CD14-positive monocyte (primary cell): ENCODE measurements around the gene DBF4B. TPM values are rescaled to one million over a fixed set of nuclear protein-coding genes. Genes with fewer than 3 reads are reported as not detected.

Experiments
- DNase-seq, 3 donors: peaks; one replicate each; pipeline ENCODE4 v3.0.0-alpha.2; 2011 to 2022
- H2AFZ ChIP-seq: 2 replicates; pipeline ENCODE4 v1.6.0; 2012; ENCODE audit warnings: mild to moderate bottlenecking, low read depth, low read length, inconsistent platforms; ENCODE audit not compliant: insufficient read depth, poor library complexity, severe bottlenecking
- H3K27ac ChIP-seq, 2 donors: 1 replicate in 1 of 2; 2 replicates in 1 of 2; pipeline ENCODE4 v1.5.1; 2012 to 2013; ENCODE audit warnings: low read length in 2 of 2, control low read depth in 1 of 2, inconsistent platforms in 1 of 2, low read depth in 1 of 2, mild to moderate bottlenecking in 1 of 2
- H3K27me3 ChIP-seq, 2 donors: one replicate each; pipeline versions ENCODE4 v1.6.0 to v1.6.1; 2011 to 2013; ENCODE audit warnings: low read length in 2 of 2; ENCODE audit not compliant: control insufficient read depth in 2 of 2, insufficient read depth in 2 of 2
- H3K36me3 ChIP-seq, 2 donors: replicated peaks in 1 of 2; 1 replicate in 1 of 2; 2 replicates in 1 of 2; pipeline versions ENCODE4 v1.5.1 to v1.6.1; 2012 to 2013; ENCODE audit warnings: low read length in 2 of 2, control low read depth in 1 of 2, inconsistent platforms in 1 of 2, mild to moderate bottlenecking in 1 of 2; ENCODE audit not compliant: insufficient read depth in 2 of 2, control insufficient read depth in 1 of 2
- H3K4me1 ChIP-seq, 2 donors: 1 replicate in 1 of 2; 2 replicates in 1 of 2; pipeline versions ENCODE4 v1.5.1 to v1.6.1; 2012 to 2013; ENCODE audit warnings: low read length in 2 of 2, control low read depth in 1 of 2, inconsistent platforms in 1 of 2, mild to moderate bottlenecking in 1 of 2, moderate library complexity in 1 of 2; ENCODE audit not compliant: insufficient read depth in 2 of 2, control insufficient read depth in 1 of 2
- H3K4me2 ChIP-seq: replicated peaks from 2 replicates; pipeline ENCODE3; 2012; ENCODE audit warnings: low read length, moderate library complexity, mild to moderate bottlenecking; ENCODE audit not compliant: poor library complexity, severe bottlenecking; ENCODE audit errors: extremely low read depth
- H3K4me3 ChIP-seq, 3 experiments: fragments of 200-600 bp in 1 of 3; sonication (generic) in 1 of 3; replicated peaks in 1 of 3; 1 replicate in 2 of 3; 2 replicates in 1 of 3; pipeline ENCODE4 v1.5.1; 2011 to 2013; ENCODE audit warnings: low read length in 3 of 3, mild to moderate bottlenecking in 3 of 3, control low read depth in 2 of 3, low read depth in 2 of 3, inconsistent platforms in 1 of 3, moderate library complexity in 1 of 3
- H3K79me2 ChIP-seq: 2 replicates; pipeline ENCODE4 v1.6.0; 2012; ENCODE audit warnings: mild to moderate bottlenecking, control low read depth, inconsistent platforms, low read length, moderate library complexity; ENCODE audit not compliant: insufficient read depth
- H3K9ac ChIP-seq: 2 replicates; pipeline ENCODE4 v1.6.0; 2017; ENCODE audit warnings: low read length, mild to moderate bottlenecking; ENCODE audit not compliant: insufficient read depth, poor library complexity, severe bottlenecking
- H3K9me3 ChIP-seq, 2 donors: replicated peaks in 1 of 2; 1 replicate in 1 of 2; 2 replicates in 1 of 2; pipeline versions ENCODE4 v1.5.1 to v1.6.1; 2012 to 2013; ENCODE audit warnings: low read length in 2 of 2, control low read depth in 1 of 2; ENCODE audit not compliant: control insufficient read depth in 1 of 2, insufficient read depth in 1 of 2
- H4K20me1 ChIP-seq: 2 replicates; pipeline ENCODE4 v1.6.0; 2012; ENCODE audit warnings: mild to moderate bottlenecking, low read length, control low read depth, moderate library complexity; ENCODE audit not compliant: insufficient read depth
- H3K27ac Mint-ChIP-seq, 7 donors: one replicate each; pipeline ENCODE4 v1.8.0; 2020; ENCODE audit warnings: mild to moderate bottlenecking in 7 of 7, mixed read lengths in 7 of 7, moderate library complexity in 6 of 7, inconsistent platforms in 2 of 7
- H3K27me3 Mint-ChIP-seq, 3 donors: one replicate each; pipeline ENCODE4 v1.8.0; 2021 to 2022; ENCODE audit warnings: low read depth in 3 of 3, mild to moderate bottlenecking in 3 of 3, mixed read lengths in 3 of 3, moderate library complexity in 3 of 3, inconsistent platforms in 1 of 3
- H3K36me3 Mint-ChIP-seq, 2 donors: one replicate each; pipeline ENCODE4 v1.8.0; 2020; ENCODE audit warnings: mixed read lengths in 2 of 2, inconsistent platforms in 1 of 2, mild to moderate bottlenecking in 1 of 2
- H3K4me1 Mint-ChIP-seq: one replicate; pipeline ENCODE4 v1.8.0; 2020; ENCODE audit warnings: mild to moderate bottlenecking, mixed read lengths
- H3K4me3 Mint-ChIP-seq, 2 donors: one replicate each; pipeline ENCODE4 v1.8.0; 2020; ENCODE audit warnings: mild to moderate bottlenecking in 2 of 2, mixed read lengths in 2 of 2, moderate library complexity in 1 of 2
- H3K9me3 Mint-ChIP-seq, 7 donors: one replicate each; pipeline ENCODE4 v1.8.0; 2020 to 2022; ENCODE audit warnings: mixed read lengths in 7 of 7, mild to moderate bottlenecking in 6 of 7, moderate library complexity in 6 of 7, inconsistent platforms in 2 of 7
- WGBS: methylation state at CpG from one replicate; pipeline ENCODE4 v1.1.5; 2013; ENCODE audit warnings: missing lambda C conversion rate; ENCODE audit not compliant: insufficient coverage; 5-methylcytosine and 5-hydroxymethylcytosine counted together
- intact Hi-C, 2 donors: fragments of 100-400 bp; cut with micrococcal nuclease; formaldehyde crosslinking; loops; one replicate each; pipeline versions ENCODE4 v1.15.0 to v1.15.1; 2023
- polyA plus RNA-seq, 3 donors: library from polyadenylated mRNA; depleted of rRNA in 1 of 3; unstranded in 2 of 3; stranded (reverse) in 1 of 3; fragments of 300-500 nt in 2 of 3; fragments of >200 nt in 1 of 3; fragmentation: Illumina TruSeq in 2 of 3; gene quantifications; 1 replicate in 2 of 3; 2 replicates in 1 of 3; pipeline ENCODE4 v1.2.3, GENCODE V29; 2012 to 2021
- TF ChIP-seq, protein P1 (sequence below): fragments of 200-600 bp; IDR thresholded peaks from one replicate; pipeline ENCODE4 v1.8.0; 2022; ENCODE audit warnings: antibody characterized with exemption, mild to moderate bottlenecking

DBF4B gene
- polyA plus RNA-seq, 3 donors: 0.23 to 2.9 (median 0.34) TPM

DNA sequence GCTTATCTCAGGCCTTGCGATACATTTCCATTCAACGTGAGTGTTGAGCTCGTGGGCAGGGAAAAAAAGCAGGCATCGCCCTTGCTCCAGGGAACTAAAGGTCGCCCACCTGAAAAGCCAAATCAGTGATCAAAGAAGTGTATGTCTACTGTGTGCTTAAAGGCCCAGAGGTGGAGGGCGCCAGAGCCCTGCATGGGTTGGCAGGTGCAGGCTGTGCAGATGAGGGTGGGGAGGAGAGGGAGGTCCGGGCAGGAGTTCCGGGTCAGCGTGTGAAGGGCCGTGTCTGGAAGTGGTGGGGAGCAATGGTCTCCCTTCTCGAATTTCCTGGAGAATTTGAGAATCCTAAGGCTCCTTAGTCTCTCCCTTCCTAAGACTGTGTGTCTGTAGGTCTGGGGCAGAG lies 57.5 kb downstream of the DBF4B start:
- Histone ChIP-seq H3K9me3 (no peaks in the 10 kb centered on the region), H3K4me1 (peaks cover 3 to 6% of the 10 kb centered on the region in 2 donors), H3K4me3 (no peak overlapping the region), H3K79me2 (no peaks in the 10 kb centered on the region), H4K20me1 (no peaks in the 10 kb centered on the region), H2AFZ (no peak overlapping the region), H3K9ac (no peak overlapping the region), H3K36me3 (no peaks in the 10 kb centered on the region), H3K4me2 (no peak overlapping the region), H3K27ac (no peak overlapping the region), H3K27me3 (no peaks in the 10 kb centered on the region)
- peaks cover 8 to 14% (median 10%) of the 10 kb centered on the region in 3 donors for H3K27me3 Mint-ChIP-seq
- WGBS: 100% methylated on average over 6 of the region's 11 CpGs
- H3K36me3 Mint-ChIP-seq: no peaks in the 10 kb centered on the region
- no peak overlapping the region for H3K4me3 Mint-ChIP-seq
- TF ChIP-seq, protein P1, sequence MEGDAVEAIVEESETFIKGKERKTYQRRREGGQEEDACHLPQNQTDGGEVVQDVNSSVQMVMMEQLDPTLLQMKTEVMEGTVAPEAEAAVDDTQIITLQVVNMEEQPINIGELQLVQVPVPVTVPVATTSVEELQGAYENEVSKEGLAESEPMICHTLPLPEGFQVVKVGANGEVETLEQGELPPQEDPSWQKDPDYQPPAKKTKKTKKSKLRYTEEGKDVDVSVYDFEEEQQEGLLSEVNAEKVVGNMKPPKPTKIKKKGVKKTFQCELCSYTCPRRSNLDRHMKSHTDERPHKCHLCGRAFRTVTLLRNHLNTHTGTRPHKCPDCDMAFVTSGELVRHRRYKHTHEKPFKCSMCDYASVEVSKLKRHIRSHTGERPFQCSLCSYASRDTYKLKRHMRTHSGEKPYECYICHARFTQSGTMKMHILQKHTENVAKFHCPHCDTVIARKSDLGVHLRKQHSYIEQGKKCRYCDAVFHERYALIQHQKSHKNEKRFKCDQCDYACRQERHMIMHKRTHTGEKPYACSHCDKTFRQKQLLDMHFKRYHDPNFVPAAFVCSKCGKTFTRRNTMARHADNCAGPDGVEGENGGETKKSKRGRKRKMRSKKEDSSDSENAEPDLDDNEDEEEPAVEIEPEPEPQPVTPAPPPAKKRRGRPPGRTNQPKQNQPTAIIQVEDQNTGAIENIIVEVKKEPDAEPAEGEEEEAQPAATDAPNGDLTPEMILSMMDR: no peak
- intact Hi-C loops: no loop called here
- peaks cover 9% of the 10 kb centered on the region for H3K4me1 Mint-ChIP-seq
- no peak for DNase-seq
- H3K9me3 Mint-ChIP-seq: peaks cover 0 to 2% (median 0%) of the 10 kb centered on the region in 7 donors
- H3K27ac Mint-ChIP-seq: peak overlapping the region in 1 of 7 donors; percentile 25

DNA sequence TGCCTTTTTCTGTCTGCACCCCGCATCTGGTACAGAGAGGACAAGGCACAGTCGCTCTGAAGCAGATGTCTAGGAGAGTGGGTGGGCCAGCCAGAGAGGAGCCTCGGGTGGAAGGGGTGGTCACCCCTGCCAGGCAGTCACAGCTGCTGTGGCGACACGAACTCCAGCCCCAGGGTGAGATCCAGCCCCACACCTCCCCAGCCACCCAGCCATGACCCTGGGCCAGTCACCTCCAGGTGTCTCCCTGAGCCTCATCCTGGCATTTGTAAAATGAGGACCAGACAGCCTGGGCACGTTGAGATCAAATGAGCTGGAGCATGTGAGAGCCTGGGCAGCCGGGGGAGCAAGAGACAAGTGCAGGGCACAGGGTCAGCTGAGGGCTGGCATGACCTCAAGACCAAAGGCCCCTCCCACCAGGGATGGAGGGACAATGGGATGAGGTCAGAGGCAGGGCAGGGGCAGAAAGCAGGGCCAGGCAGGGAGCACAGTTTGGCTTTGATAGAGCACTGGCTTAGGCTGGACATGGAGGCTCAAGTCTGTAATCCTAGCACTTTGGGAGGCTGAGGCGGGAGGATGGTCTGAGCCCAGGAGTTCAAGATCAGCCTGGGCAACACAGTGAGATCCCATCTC lies 58.1 kb downstream of the DBF4B start:
- Histone ChIP-seq H2AFZ (no peak overlapping the region), H3K9me3 (no peaks in the 10 kb centered on the region), H3K4me1 (peaks cover 9 to 11% of the 10 kb centered on the region in 2 donors), H3K79me2 (no peaks in the 10 kb centered on the region), H3K27me3 (no peaks in the 10 kb centered on the region), H3K36me3 (no peaks in the 10 kb centered on the region), H4K20me1 (no peaks in the 10 kb centered on the region), H3K4me2 (no peak overlapping the region), H3K4me3 (no peak overlapping the region), H3K9ac (no peak overlapping the region), H3K27ac (no peak overlapping the region)
- DNase-seq: no peak
- Mint-ChIP-seq H3K4me1 (peaks cover 14% of the 10 kb centered on the region), H3K4me3 (no peak overlapping the region), H3K9me3 (peaks cover 0 to 2% (median 0%) of the 10 kb centered on the region in 7 donors), H3K36me3 (no peaks in the 10 kb centered on the region), H3K27ac (peak overlapping the region in 1 of 7 donors; percentile 25), H3K27me3 (peaks cover 3 to 10% (median 6%) of the 10 kb centered on the region in 3 donors)
- intact Hi-C loops: no loop called here
- TF ChIP-seq, protein P1: no peak
- WGBS: 83% methylated on average over 6 of the region's 8 CpGs
